PC-9 (cell line): ENCODE results near the gene GZMM.

Experiments used
- EZH2 ChIP-seq: fragments of 200-600 bp; sonication (generic); IDR thresholded peaks from 2 replicates; pipeline ENCODE4 v1.8.0; 2017; ENCODE audit warnings: antibody characterized with exemption, low read depth
- TF ChIP-seq, protein P1 (sequence below): fragments of 200-600 bp; sonication (generic); conservative IDR thresholded peaks from 2 replicates; pipeline ENCODE4 v1.6.1; 2017; ENCODE audit warnings: mixed run types, antibody characterized with exemption, mild to moderate bottlenecking, moderate library complexity

DNA sequence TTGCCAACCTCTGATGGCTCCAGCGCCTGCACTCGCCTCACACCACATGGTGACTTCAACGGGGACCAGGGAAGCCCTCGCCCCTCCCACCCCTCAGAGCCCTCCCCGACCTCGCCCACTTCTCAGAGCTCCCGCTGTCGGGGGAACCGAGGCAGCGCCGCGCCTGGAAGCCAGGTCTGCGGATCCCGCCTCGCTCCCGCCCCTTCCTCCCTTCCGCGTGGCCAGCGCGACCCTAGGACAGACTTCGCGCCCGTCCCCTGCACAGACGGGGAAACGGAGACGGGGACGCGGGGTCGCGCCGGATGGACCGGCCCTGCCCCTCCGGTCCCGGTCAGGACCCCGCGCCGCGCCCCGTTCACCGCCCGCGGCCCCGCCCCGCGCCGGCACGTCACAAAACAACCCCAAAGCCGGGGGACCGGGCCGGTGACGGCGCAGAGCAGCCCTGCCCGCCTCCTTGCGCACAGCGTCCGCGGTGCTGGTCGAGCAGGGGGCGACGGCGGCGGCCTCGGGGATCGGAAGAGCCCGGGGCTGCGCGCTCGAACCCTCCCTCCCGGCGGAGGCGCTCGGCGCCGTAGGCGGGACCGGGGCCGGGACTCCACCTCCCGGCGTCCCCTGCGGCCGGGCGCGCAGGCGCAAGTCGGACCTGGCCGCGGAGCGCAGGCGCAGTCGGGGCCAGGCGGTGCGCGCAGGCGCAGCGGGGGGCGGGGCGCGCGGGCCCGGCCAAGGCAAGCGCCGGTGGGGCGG, 12.7 kb upstream of the GZMM start:
- TF ChIP-seq, protein P1, sequence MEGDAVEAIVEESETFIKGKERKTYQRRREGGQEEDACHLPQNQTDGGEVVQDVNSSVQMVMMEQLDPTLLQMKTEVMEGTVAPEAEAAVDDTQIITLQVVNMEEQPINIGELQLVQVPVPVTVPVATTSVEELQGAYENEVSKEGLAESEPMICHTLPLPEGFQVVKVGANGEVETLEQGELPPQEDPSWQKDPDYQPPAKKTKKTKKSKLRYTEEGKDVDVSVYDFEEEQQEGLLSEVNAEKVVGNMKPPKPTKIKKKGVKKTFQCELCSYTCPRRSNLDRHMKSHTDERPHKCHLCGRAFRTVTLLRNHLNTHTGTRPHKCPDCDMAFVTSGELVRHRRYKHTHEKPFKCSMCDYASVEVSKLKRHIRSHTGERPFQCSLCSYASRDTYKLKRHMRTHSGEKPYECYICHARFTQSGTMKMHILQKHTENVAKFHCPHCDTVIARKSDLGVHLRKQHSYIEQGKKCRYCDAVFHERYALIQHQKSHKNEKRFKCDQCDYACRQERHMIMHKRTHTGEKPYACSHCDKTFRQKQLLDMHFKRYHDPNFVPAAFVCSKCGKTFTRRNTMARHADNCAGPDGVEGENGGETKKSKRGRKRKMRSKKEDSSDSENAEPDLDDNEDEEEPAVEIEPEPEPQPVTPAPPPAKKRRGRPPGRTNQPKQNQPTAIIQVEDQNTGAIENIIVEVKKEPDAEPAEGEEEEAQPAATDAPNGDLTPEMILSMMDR = no peak
- TF ChIP-seq EZH2 = no peak
